Measurements from ENCODE around the gene HSF2BP.

DNA sequence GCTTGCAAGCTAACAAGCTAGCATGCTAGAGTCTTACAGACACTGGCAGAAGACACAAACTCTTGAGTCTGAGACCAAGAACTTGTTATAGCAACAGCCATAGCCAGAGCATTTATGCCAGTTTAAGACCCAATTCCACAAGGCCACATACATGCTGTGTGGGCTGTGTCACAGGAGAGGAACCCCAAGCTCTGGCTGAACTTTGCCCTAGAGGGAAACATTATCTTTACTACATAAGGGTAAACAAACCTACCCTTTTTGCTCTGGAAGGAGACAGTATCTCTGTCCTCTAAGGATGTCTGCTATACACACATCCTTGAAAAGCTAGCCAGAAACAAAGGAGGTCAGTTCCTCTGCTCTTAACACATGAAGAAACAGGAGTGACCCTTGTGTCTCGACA lies 70.3 kb downstream of the HSF2BP start:
- TF ChIP-seq, protein P1, sequence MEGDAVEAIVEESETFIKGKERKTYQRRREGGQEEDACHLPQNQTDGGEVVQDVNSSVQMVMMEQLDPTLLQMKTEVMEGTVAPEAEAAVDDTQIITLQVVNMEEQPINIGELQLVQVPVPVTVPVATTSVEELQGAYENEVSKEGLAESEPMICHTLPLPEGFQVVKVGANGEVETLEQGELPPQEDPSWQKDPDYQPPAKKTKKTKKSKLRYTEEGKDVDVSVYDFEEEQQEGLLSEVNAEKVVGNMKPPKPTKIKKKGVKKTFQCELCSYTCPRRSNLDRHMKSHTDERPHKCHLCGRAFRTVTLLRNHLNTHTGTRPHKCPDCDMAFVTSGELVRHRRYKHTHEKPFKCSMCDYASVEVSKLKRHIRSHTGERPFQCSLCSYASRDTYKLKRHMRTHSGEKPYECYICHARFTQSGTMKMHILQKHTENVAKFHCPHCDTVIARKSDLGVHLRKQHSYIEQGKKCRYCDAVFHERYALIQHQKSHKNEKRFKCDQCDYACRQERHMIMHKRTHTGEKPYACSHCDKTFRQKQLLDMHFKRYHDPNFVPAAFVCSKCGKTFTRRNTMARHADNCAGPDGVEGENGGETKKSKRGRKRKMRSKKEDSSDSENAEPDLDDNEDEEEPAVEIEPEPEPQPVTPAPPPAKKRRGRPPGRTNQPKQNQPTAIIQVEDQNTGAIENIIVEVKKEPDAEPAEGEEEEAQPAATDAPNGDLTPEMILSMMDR (IDR thresholded peaks at IDR 0.05; ENCODE audit: control extremely low read depth in 1 of 3, insufficient read depth in 1 of 3, low read depth in 1 of 3, low read length in 3 of 3), result no peak
- TF ChIP-seq POLR2A (IDR thresholded peaks at IDR 0.05; ENCODE audit: control extremely low read depth in 1 of 2, low read depth in 2 of 2, low read length in 2 of 2) (no peak), RFX5 (IDR thresholded peaks at IDR 0.05; ENCODE audit: borderline replicate concordance, low read depth, low read length) (no peak), POLR2AphosphoS5 (IDR thresholded peaks at IDR 0.05; ENCODE audit: low read depth, low read length) (no peak)
- TF ChIP-seq, protein P2, sequence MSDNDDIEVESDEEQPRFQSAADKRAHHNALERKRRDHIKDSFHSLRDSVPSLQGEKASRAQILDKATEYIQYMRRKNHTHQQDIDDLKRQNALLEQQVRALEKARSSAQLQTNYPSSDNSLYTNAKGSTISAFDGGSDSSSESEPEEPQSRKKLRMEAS (IDR thresholded peaks at IDR 0.05), result no peak
